ENCODE measurements around the gene SOX6. TPM values are rescaled to one million over a fixed set of nuclear protein-coding genes. Genes with fewer than 3 reads are reported as not detected.

The SOX6 gene
- total RNA-seq, 1 donor from 2014 or later: 19.6 TPM

- DNase-seq (ENCODE audit: low read depth, low spot score): no peak
- H3K4me1 Mint-ChIP-seq: no peaks in the 10 kb centered on the region
- no peaks in the 10 kb centered on the region for H3K27me3 Mint-ChIP-seq (ENCODE audit: low read depth)
- no peak overlapping the region for H3K27ac Mint-ChIP-seq (ENCODE audit: unreplicated experiment)
- peaks cover 16% of the 10 kb centered on the region for H3K36me3 Mint-ChIP-seq (ENCODE audit: low read depth)
- no peak overlapping the region for H3K4me3 Mint-ChIP-seq
- H3K9me3 Mint-ChIP-seq: peaks cover 20% of the 10 kb centered on the region
- TF ChIP-seq CTCF (conservative IDR thresholded peaks at IDR 0.05): no peak
These were observed 412.7 kb downstream of the SOX6 start for GRCh38 chr11:15943418-15944197.

GRCh38 chr11:15942936-15943335, 413.4 kb downstream of the SOX6 start:
- Mint-ChIP-seq H3K9me3 (peaks cover 16% of the 10 kb centered on the region), H3K4me3 (no peak overlapping the region), H3K27me3 (ENCODE audit: low read depth) (no peaks in the 10 kb centered on the region), H3K27ac (ENCODE audit: unreplicated experiment) (no peak overlapping the region), H3K4me1 (no peaks in the 10 kb centered on the region), H3K36me3 (ENCODE audit: low read depth) (peaks cover 15% of the 10 kb centered on the region)
- no peak for TF ChIP-seq CTCF (conservative IDR thresholded peaks at IDR 0.05)
- DNase-seq (ENCODE audit: low read depth, low spot score): no peak

- H3K36me3 Mint-ChIP-seq (ENCODE audit: low read depth): peaks cover 7% of the 10 kb centered on the region
- H3K9me3 Mint-ChIP-seq: peaks cover 9% of the 10 kb centered on the region
- no peaks in the 10 kb centered on the region for H3K27me3 Mint-ChIP-seq (ENCODE audit: low read depth)
- H3K4me1 Mint-ChIP-seq: no peaks in the 10 kb centered on the region
- H3K27ac Mint-ChIP-seq (ENCODE audit: unreplicated experiment): no peak overlapping the region
- DNase-seq (ENCODE audit: low read depth, low spot score): no peak
- TF ChIP-seq CTCF (conservative IDR thresholded peaks at IDR 0.05): no peak
- no peak overlapping the region for H3K4me3 Mint-ChIP-seq
These were observed 414.2 kb downstream of the SOX6 start for GRCh38 chr11:15942126-15942525.

GRCh38 chr11:15941206-15941770, 415.1 kb downstream of the SOX6 start:
- peaks cover 5% of the 10 kb centered on the region for H3K36me3 Mint-ChIP-seq (ENCODE audit: low read depth)
- H3K27me3 Mint-ChIP-seq (ENCODE audit: low read depth): no peaks in the 10 kb centered on the region
- TF ChIP-seq CTCF (conservative IDR thresholded peaks at IDR 0.05): peak; percentile 77

GRCh38 chr11:15940462-15941205, 415.7 kb downstream of the SOX6 start:
- peaks cover 3% of the 10 kb centered on the region for H3K9me3 Mint-ChIP-seq
- TF ChIP-seq CTCF (conservative IDR thresholded peaks at IDR 0.05): no peak
- no peaks in the 10 kb centered on the region for H3K4me1 Mint-ChIP-seq
- H3K36me3 Mint-ChIP-seq (ENCODE audit: low read depth): peaks cover 4% of the 10 kb centered on the region
- DNase-seq (ENCODE audit: low read depth, low spot score): no peak
- no peak overlapping the region for H3K27ac Mint-ChIP-seq (ENCODE audit: unreplicated experiment)
- H3K27me3 Mint-ChIP-seq (ENCODE audit: low read depth): no peaks in the 10 kb centered on the region
- H3K4me3 Mint-ChIP-seq: no peak overlapping the region

More at GRCh38 chr11:15941206-15941770, 415.1 kb downstream of the SOX6 start:
- peak; percentile 39 for DNase-seq (ENCODE audit: low read depth, low spot score)
- Mint-ChIP-seq H3K27ac (ENCODE audit: unreplicated experiment) (no peak overlapping the region), H3K9me3 (peaks cover 5% of the 10 kb centered on the region), H3K4me1 (no peaks in the 10 kb centered on the region), H3K4me3 (no peak overlapping the region)

Data from neural crest cell (in vitro differentiated cells).